Measurements from ENCODE around the gene PCNA. TPM values are rescaled to one million over a fixed set of nuclear protein-coding genes. Genes with fewer than 3 reads are reported as not detected.

Gene PCNA
- total and polyA plus RNA-seq, 10 of the 15 experiments (the other 5 are each of a cell fraction or from before 2014, with no cell fraction given), result 389 to 694 (median 540) TPM

DNA sequence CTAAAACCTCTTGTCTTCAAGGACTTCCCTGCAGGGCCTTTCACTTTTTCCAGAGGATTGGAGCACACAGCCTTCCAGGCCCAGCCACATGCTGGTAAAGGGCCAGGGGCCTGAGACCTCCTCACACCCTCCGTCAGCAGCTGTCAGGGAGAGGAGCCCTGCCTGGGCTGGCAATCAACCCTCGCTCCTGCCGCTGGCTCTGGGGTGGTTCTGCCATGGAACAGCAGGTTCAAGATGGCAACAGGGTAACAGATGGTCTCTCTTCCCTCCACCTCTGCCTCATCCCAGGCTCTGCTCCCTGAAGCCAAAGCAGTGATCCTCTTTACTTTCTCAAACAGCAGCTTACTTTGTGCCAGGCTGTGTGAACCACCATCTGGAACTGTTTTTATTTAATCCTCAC, 23.8 kb downstream of the PCNA start:
- H3K4me2 ChIP-seq (ENCODE audit: control insufficient read depth, insufficient read depth), result no peak overlapping the region
- no peak for ATAC-seq
- no peak for FAIRE-seq
- H3K4me1 ChIP-seq (ENCODE audit: control insufficient read depth, insufficient read depth, low read length), result no peaks in the 10 kb centered on the region
- no peaks in the 10 kb centered on the region for H3K27me3 ChIP-seq (replicated peaks in 1 of 2; ENCODE audit: control insufficient read depth in 2 of 2, insufficient read depth in 2 of 2, low read length in 1 of 2)
- H3K36me3 ChIP-seq (ENCODE audit: control insufficient read depth in 2 of 2, insufficient read depth in 2 of 2, low read length in 1 of 2), result peaks cover 6 to 7% of the 10 kb centered on the region in 2 experiments; a peak in 3 of 4 replicates
- in situ Hi-C loops (cut with MboI), result loop anchor here (5.0 kb wide), 1 partner anchor 494 kb away; no protein-coding TSS in a partner anchor
- H4K20me1 ChIP-seq (ENCODE audit: control insufficient read depth, insufficient read depth), result no peaks in the 10 kb centered on the region
- 98% methylated on average over 3 of the region's 3 CpGs for WGBS (ENCODE audit: insufficient coverage, insufficient replicate concordance, low lambda C conversion rate, missing lambda C conversion rate)
- H3K27ac ChIP-seq (ENCODE audit: control insufficient read depth, insufficient read depth), result no peak overlapping the region
- no peak overlapping the region for H3K4me3 ChIP-seq
- no peak for DNase-seq (ENCODE audit: low read depth, low spot score)
- SMC1A ChIA-PET (ENCODE audit: uncharacterized antibody, unreplicated experiment), result interaction anchor here (0.6 to 6.7 kb wide), 7 partner anchors 20 to 239 kb away, joined by 3 to 79 read pairs (median 3); no protein-coding TSS in a partner anchor
- no peaks in the 10 kb centered on the region for H3K79me2 ChIP-seq (ENCODE audit: control insufficient read depth, insufficient read depth, low read length)
- RAD21 ChIA-PET (ENCODE audit: unreplicated experiment), result interaction anchor here (0.6 to 1.5 kb wide), 4 partner anchors 9 to 109 kb away, joined by 3 to 9 read pairs (median 3); no protein-coding TSS in a partner anchor
- H3K9me3 ChIP-seq (replicated peaks; ENCODE audit: control insufficient read depth, insufficient read depth, low read length), result no peaks in the 10 kb centered on the region
- CTCF ChIA-PET, result interaction anchor here (1.5 to 1.8 kb wide), 2 partner anchors 140 to 146 kb away, joined by 4 read pairs; no protein-coding TSS in a partner anchor
- no peak overlapping the region for H3K9ac ChIP-seq (ENCODE audit: control insufficient read depth, insufficient read depth, low read length)
- intact Hi-C loops (cut with micrococcal nuclease; ENCODE audit: unreplicated experiment), result no loop called here
- H2AFZ ChIP-seq (ENCODE audit: control insufficient read depth, low read depth, low read length), result no peak overlapping the region
- POLR2A ChIA-PET, result no interaction called here
- BruUV-seq (replicated peaks), result no TSS peak
- TF ChIP-seq, protein P1, sequence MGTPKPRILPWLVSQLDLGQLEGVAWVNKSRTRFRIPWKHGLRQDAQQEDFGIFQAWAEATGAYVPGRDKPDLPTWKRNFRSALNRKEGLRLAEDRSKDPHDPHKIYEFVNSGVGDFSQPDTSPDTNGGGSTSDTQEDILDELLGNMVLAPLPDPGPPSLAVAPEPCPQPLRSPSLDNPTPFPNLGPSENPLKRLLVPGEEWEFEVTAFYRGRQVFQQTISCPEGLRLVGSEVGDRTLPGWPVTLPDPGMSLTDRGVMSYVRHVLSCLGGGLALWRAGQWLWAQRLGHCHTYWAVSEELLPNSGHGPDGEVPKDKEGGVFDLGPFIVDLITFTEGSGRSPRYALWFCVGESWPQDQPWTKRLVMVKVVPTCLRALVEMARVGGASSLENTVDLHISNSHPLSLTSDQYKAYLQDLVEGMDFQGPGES (IDR thresholded peaks at IDR 0.05), result no peak
- TF ChIP-seq NFIC (IDR thresholded peaks at IDR 0.05; ENCODE audit: low read depth, low read length) (no peak), RCOR1 (conservative IDR thresholded peaks at IDR 0.05; ENCODE audit: low read depth, low read length) (no peak), JUND (IDR thresholded peaks at IDR 0.05; ENCODE audit: low read depth, low read length) (no peak), MTA2 (IDR thresholded peaks at IDR 0.05; ENCODE audit: low read depth) (no peak), NRF1 (conservative IDR thresholded peaks at IDR 0.05; ENCODE audit: low read depth, low read length) (no peak), NR2F1 (conservative IDR thresholded peaks at IDR 0.05) (no peak), MEF2A (IDR thresholded peaks at IDR 0.05; ENCODE audit: insufficient read depth, low read depth, low read length) (no peak), EGR1 (IDR thresholded peaks at IDR 0.05; ENCODE audit: borderline replicate concordance in 1 of 2, low read depth in 2 of 2, low read length in 2 of 2) (no peak), CREM (IDR thresholded peaks at IDR 0.05; ENCODE audit: low read depth) (no peak)
- TF ChIP-seq, protein P2, sequence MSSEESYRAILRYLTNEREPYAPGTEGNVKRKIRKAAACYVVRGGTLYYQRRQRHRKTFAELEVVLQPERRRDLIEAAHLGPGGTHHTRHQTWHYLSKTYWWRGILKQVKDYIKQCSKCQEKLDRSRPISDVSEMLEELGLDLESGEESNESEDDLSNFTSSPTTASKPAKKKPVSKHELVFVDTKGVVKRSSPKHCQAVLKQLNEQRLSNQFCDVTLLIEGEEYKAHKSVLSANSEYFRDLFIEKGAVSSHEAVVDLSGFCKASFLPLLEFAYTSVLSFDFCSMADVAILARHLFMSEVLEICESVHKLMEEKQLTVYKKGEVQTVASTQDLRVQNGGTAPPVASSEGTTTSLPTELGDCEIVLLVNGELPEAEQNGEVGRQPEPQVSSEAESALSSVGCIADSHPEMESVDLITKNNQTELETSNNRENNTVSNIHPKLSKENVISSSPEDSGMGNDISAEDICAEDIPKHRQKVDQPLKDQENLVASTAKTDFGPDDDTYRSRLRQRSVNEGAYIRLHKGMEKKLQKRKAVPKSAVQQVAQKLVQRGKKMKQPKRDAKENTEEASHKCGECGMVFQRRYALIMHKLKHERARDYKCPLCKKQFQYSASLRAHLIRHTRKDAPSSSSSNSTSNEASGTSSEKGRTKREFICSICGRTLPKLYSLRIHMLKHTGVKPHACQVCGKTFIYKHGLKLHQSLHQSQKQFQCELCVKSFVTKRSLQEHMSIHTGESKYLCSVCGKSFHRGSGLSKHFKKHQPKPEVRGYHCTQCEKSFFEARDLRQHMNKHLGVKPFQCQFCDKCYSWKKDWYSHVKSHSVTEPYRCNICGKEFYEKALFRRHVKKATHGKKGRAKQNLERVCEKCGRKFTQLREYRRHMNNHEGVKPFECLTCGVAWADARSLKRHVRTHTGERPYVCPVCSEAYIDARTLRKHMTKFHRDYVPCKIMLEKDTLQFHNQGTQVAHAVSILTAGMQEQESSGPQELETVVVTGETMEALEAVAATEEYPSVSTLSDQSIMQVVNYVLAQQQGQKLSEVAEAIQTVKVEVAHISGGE (CRISPR knock-in tag; IDR thresholded peaks at IDR 0.05), result no peak
- TF ChIP-seq, protein P3, sequence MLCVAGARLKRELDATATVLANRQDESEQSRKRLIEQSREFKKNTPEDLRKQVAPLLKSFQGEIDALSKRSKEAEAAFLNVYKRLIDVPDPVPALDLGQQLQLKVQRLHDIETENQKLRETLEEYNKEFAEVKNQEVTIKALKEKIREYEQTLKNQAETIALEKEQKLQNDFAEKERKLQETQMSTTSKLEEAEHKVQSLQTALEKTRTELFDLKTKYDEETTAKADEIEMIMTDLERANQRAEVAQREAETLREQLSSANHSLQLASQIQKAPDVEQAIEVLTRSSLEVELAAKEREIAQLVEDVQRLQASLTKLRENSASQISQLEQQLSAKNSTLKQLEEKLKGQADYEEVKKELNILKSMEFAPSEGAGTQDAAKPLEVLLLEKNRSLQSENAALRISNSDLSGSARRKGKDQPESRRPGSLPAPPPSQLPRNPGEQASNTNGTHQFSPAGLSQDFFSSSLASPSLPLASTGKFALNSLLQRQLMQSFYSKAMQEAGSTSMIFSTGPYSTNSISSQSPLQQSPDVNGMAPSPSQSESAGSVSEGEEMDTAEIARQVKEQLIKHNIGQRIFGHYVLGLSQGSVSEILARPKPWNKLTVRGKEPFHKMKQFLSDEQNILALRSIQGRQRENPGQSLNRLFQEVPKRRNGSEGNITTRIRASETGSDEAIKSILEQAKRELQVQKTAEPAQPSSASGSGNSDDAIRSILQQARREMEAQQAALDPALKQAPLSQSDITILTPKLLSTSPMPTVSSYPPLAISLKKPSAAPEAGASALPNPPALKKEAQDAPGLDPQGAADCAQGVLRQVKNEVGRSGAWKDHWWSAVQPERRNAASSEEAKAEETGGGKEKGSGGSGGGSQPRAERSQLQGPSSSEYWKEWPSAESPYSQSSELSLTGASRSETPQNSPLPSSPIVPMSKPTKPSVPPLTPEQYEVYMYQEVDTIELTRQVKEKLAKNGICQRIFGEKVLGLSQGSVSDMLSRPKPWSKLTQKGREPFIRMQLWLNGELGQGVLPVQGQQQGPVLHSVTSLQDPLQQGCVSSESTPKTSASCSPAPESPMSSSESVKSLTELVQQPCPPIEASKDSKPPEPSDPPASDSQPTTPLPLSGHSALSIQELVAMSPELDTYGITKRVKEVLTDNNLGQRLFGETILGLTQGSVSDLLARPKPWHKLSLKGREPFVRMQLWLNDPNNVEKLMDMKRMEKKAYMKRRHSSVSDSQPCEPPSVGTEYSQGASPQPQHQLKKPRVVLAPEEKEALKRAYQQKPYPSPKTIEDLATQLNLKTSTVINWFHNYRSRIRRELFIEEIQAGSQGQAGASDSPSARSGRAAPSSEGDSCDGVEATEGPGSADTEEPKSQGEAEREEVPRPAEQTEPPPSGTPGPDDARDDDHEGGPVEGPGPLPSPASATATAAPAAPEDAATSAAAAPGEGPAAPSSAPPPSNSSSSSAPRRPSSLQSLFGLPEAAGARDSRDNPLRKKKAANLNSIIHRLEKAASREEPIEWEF (IDR thresholded peaks at IDR 0.05; ENCODE audit: insufficient replicate concordance, low read depth, low read length), result no peak
- TF ChIP-seq, protein P4, sequence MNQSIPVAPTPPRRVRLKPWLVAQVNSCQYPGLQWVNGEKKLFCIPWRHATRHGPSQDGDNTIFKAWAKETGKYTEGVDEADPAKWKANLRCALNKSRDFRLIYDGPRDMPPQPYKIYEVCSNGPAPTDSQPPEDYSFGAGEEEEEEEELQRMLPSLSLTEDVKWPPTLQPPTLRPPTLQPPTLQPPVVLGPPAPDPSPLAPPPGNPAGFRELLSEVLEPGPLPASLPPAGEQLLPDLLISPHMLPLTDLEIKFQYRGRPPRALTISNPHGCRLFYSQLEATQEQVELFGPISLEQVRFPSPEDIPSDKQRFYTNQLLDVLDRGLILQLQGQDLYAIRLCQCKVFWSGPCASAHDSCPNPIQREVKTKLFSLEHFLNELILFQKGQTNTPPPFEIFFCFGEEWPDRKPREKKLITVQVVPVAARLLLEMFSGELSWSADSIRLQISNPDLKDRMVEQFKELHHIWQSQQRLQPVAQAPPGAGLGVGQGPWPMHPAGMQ (IDR thresholded peaks at IDR 0.05; ENCODE audit: borderline replicate concordance), result no peak
